GM12878 (cell line): ENCODE results near the gene MT1HL1. TPM values are rescaled to one million over a fixed set of nuclear protein-coding genes. Genes with fewer than 3 reads are reported as not detected.

Experiments used
- ATAC-seq: fragments of 200-7000 bp; cut with Tn5 transposase; 3 replicates; pipeline ENCODE4 v1.9.1; 2020; ENCODE audit warnings: mild to moderate bottlenecking, moderate library complexity
- BruUV-seq: library from RNA; stranded (reverse); fragments of 400-500 nt; replicated peaks from 2 replicates; lab custom pipeline; 2021; lab: Mats Ljungman, UMichigan
- CTCF ChIA-PET: fragments of 300-600 bp; sonication (Branson Sonifier 250); formaldehyde crosslinking; extraction: SDS; loops from one replicate; lab custom pipeline; 2021; ENCODE audit warnings: inconsistent platforms; lab: Yijun Ruan, JAX
- POLR2A ChIA-PET: fragments of 350-600 bp; formaldehyde crosslinking; extraction: SDS; loops from one replicate; lab custom pipeline; 2021; ENCODE audit warnings: inconsistent platforms; lab: Charles Lee
- RAD21 ChIA-PET: fragments of 300-600 bp; sonication (Branson Sonifier 250); formaldehyde crosslinking; loops from one replicate; lab custom pipeline; 2023; ENCODE audit warnings: antibody characterized with exemption; ENCODE audit not compliant: unreplicated experiment; lab: Charles Lee
- SMC1A ChIA-PET: fragments of 300-600 bp; sonication (Branson Sonifier 250); formaldehyde crosslinking; loops from one replicate; lab custom pipeline; 2023; ENCODE audit not compliant: unreplicated experiment, uncharacterized antibody; lab: Charles Lee
- DNase-seq: peaks from one replicate; pipeline ENCODE4 v3.0.0-alpha.2; 2011; ENCODE audit warnings: low read depth, low spot score
- FAIRE-seq: peaks from 3 replicates; lab custom pipeline; 2011; peaks lifted over from hg19 to GRCh38; lab: Jason Lieb, UNC
- H2AFZ ChIP-seq: 2 replicates; pipeline ENCODE4 v1.6.0; 2011; ENCODE audit warnings: low read depth, low read length, control low read depth; ENCODE audit not compliant: control insufficient read depth
- H3K27ac ChIP-seq: 2 replicates; pipeline ENCODE4 v1.5.1; 2011; ENCODE audit warnings: control low read depth; ENCODE audit not compliant: control insufficient read depth, insufficient read depth
- H3K27me3 ChIP-seq, 2 experiments: replicated peaks in 1 of 2; 2 replicates each; pipeline versions ENCODE4 v1.6.0 to v1.6.1; 2011; ENCODE audit warnings: low read length in 1 of 2; ENCODE audit not compliant: control insufficient read depth in 2 of 2, insufficient read depth in 2 of 2
- H3K36me3 ChIP-seq, 2 experiments: 2 replicates each; pipeline ENCODE4 v1.5.1; 2011; ENCODE audit warnings: low read length in 1 of 2; ENCODE audit not compliant: control insufficient read depth in 2 of 2, insufficient read depth in 2 of 2
- H3K4me1 ChIP-seq: 2 replicates; pipeline ENCODE4 v1.6.1; 2011; ENCODE audit warnings: mild to moderate bottlenecking, low read length, moderate library complexity, mixed read lengths; ENCODE audit not compliant: control insufficient read depth, insufficient read depth
- H3K4me2 ChIP-seq: 2 replicates; pipeline ENCODE4 v1.6.0; 2011; ENCODE audit warnings: control low read depth; ENCODE audit not compliant: control insufficient read depth, insufficient read depth
- H3K4me3 ChIP-seq: fragments of 200-600 bp; sonication (generic); 2 replicates; pipeline ENCODE4 v1.5.1; 2016
- H3K79me2 ChIP-seq: 2 replicates; pipeline ENCODE4 v1.6.0; 2011; ENCODE audit warnings: low read length; ENCODE audit not compliant: control insufficient read depth, insufficient read depth
- H3K9ac ChIP-seq: 2 replicates; pipeline ENCODE4 v1.8.0; 2011; ENCODE audit warnings: low read length, control low read depth, mixed read lengths; ENCODE audit not compliant: control insufficient read depth, insufficient read depth
- H3K9me3 ChIP-seq: replicated peaks from 3 replicates; pipeline ENCODE4 v1.5.1; 2011; ENCODE audit warnings: mild to moderate bottlenecking, low read length; ENCODE audit not compliant: control insufficient read depth, insufficient read depth
- H4K20me1 ChIP-seq: 2 replicates; pipeline ENCODE4 v1.6.0; 2011; ENCODE audit not compliant: control insufficient read depth, insufficient read depth
- ATF3 ChIP-seq: IDR thresholded peaks from 2 replicates; pipeline ENCODE4 v1.6.1; 2011; ENCODE audit warnings: low read depth, mild to moderate bottlenecking, low read length, moderate library complexity, borderline replicate concordance; ENCODE audit errors: extremely low read depth
- CHD1 ChIP-seq: IDR thresholded peaks from 2 replicates; pipeline ENCODE4 v1.6.1; 2012; ENCODE audit warnings: low read depth, low read length, improper control_type of control experiment
- CTCF ChIP-seq, 3 experiments: IDR thresholded peaks in 2 of 3; conservative IDR thresholded peaks in 1 of 3; 2 replicates each; pipeline ENCODE4 v1.5.1; 2011; ENCODE audit warnings: low read depth in 3 of 3, low read length in 3 of 3, mild to moderate bottlenecking in 3 of 3, control low read depth in 2 of 3, moderate library complexity in 2 of 3, inconsistent platforms in 1 of 3, mixed read lengths in 1 of 3; ENCODE audit not compliant: control insufficient read depth in 2 of 3, insufficient read depth in 1 of 3; ENCODE audit errors: extremely low read depth in 1 of 3
- EP300 ChIP-seq, 2 experiments: fragments of 150-350 bp in 1 of 2; IDR thresholded peaks; 2 replicates each; pipeline ENCODE4 v1.6.1; 2011 to 2012; ENCODE audit warnings: low read depth in 2 of 2, low read length in 2 of 2, borderline replicate concordance in 1 of 2, improper control_type of control experiment in 1 of 2, inconsistent platforms in 1 of 2; ENCODE audit not compliant: control insufficient read depth in 1 of 2
- IRF3 ChIP-seq: fragments of 450-650 bp; IDR thresholded peaks from 2 replicates; pipeline ENCODE4 v1.6.1; 2014; ENCODE audit warnings: mild to moderate bottlenecking
- MLLT1 ChIP-seq: fragments of 450-650 bp; IDR thresholded peaks from 2 replicates; pipeline ENCODE4 v1.6.1; 2016; ENCODE audit warnings: mild to moderate bottlenecking
- MTA2 ChIP-seq: fragments of 450-650 bp; IDR thresholded peaks from 2 replicates; pipeline ENCODE4 v1.6.1; 2016; ENCODE audit warnings: low read depth, mild to moderate bottlenecking, moderate library complexity
- NFYB ChIP-seq: IDR thresholded peaks from 2 replicates; pipeline ENCODE4 v1.6.1; 2011; ENCODE audit warnings: low read depth, mild to moderate bottlenecking, low read length, improper control_type of control experiment, moderate library complexity; ENCODE audit not compliant: insufficient read depth
- NRF1 ChIP-seq: conservative IDR thresholded peaks from 2 replicates; pipeline ENCODE4 v1.6.1; 2011; ENCODE audit warnings: mild to moderate bottlenecking, low read depth, low read length, improper control_type of control experiment
- POLR2AphosphoS5 ChIP-seq: IDR thresholded peaks from 2 replicates; pipeline ENCODE4 v1.6.1; 2011; ENCODE audit warnings: mild to moderate bottlenecking, low read length, inconsistent platforms
- RB1 ChIP-seq: fragments of 450-650 bp; formaldehyde crosslinking; IDR thresholded peaks from 2 replicates; pipeline ENCODE4 v1.6.1; 2017; ENCODE audit warnings: mild to moderate bottlenecking, borderline replicate concordance
- RBBP5 ChIP-seq: fragments of 200-600 bp; sonication (generic); conservative IDR thresholded peaks from 2 replicates; pipeline ENCODE4 v1.6.1; 2016
- SPI1 ChIP-seq: IDR thresholded peaks from 2 replicates; pipeline ENCODE4 v1.6.1; 2011; ENCODE audit warnings: low read depth, mild to moderate bottlenecking, low read length, moderate library complexity, borderline replicate concordance; ENCODE audit not compliant: insufficient read depth
- STAT1 ChIP-seq: fragments of 450-650 bp; conservative IDR thresholded peaks from 2 replicates; pipeline ENCODE4 v1.6.1; 2014; ENCODE audit warnings: antibody characterized with exemption, mild to moderate bottlenecking
- ZNF384 ChIP-seq: IDR thresholded peaks from 2 replicates; pipeline ENCODE4 v1.6.1; 2012; ENCODE audit warnings: low read depth, mild to moderate bottlenecking, low read length, improper control_type of control experiment, borderline replicate concordance
- ZNF622 ChIP-seq: fragments of 450-650 bp; IDR thresholded peaks from 2 replicates; pipeline ENCODE4 v1.6.1; 2017; ENCODE audit warnings: mild to moderate bottlenecking, inconsistent platforms
- WGBS: methylation state at CpG from one replicate; pipeline ENCODE4 v1.1.6; 2016; ENCODE audit warnings: low lambda C conversion rate; ENCODE audit not compliant: insufficient replicate concordance, insufficient coverage; ENCODE audit errors: missing lambda C conversion rate; 5-methylcytosine and 5-hydroxymethylcytosine counted together
- in situ Hi-C: fragments of 300-500 bp; cut with MboI; formaldehyde crosslinking; loops from 9 replicates; pipeline ENCODE4 v1.14.3; 2018; ENCODE audit warnings: mixed read lengths
- intact Hi-C: fragments of 100-400 bp; cut with micrococcal nuclease; formaldehyde crosslinking; loops from one replicate; pipeline ENCODE4 v1.14.2; 2022; ENCODE audit not compliant: unreplicated experiment
- polyA plus RNA-seq, 11 experiments: library from polyadenylated mRNA; depleted of rRNA in 4 of 11; unstranded in 6 of 11; stranded (reverse) in 5 of 11; fragments of >200 nt; fragmentation: Nextera tagmentation in 4 of 11; fragmentation: Illumina TruSeq in 1 of 11; extraction: Ambion mirVana in 4 of 11; extraction: Trizol in 1 of 11; gene quantifications; 1 replicate in 1 of 11; 2 replicates in 10 of 11; pipeline versions ENCODE4 v1.2.1 to v1.2.3, GENCODE V29; 2011 to 2016; ENCODE audit warnings: inconsistent platforms in 2 of 11, missing spikeins in 2 of 11, low read depth in 1 of 11
- total RNA-seq, 4 experiments: library from RNA; depleted of rRNA in 3 of 4; stranded (reverse); fragments of >200 nt in 3 of 4; fragmentation: Illumina TruSeq in 1 of 4; extraction: Trizol in 1 of 4; gene quantifications; 2 replicates each; pipeline versions ENCODE4 v1.2.1 to v1.2.3, GENCODE V29; 2013 to 2021

Gene MT1HL1
- total and polyA plus RNA-seq, 10 of the 15 experiments (the other 5 are each of a cell fraction or from before 2014, with no cell fraction given) = not detected

- TF ChIP-seq ZNF384 = no peak
- TF ChIP-seq ATF3 = no peak
- TF ChIP-seq CHD1 = no peak
- no peak for TF ChIP-seq NRF1
- TF ChIP-seq RB1 = no peak
- no peak for TF ChIP-seq NFYB
- TF ChIP-seq MTA2 = no peak
- no peak for TF ChIP-seq ZNF622
- no peak for TF ChIP-seq EP300 (IDR thresholded peaks at IDR 0.05; ENCODE audit: borderline replicate concordance in 1 of 2, control insufficient read depth in 1 of 2, low read depth in 2 of 2, low read length in 2 of 2)
- TF ChIP-seq MLLT1 = no peak
- no peak for TF ChIP-seq POLR2AphosphoS5
- TF ChIP-seq SPI1 = no peak
- no peak for TF ChIP-seq CTCF (IDR thresholded peaks at IDR 0.05 in 2 of 3, conservative IDR thresholded peaks at IDR 0.05 in 1 of 3; ENCODE audit: control insufficient read depth in 2 of 3, extremely low read depth in 1 of 3, insufficient read depth in 1 of 3, low read depth in 3 of 3, low read length in 3 of 3)
- no peak for TF ChIP-seq RBBP5
- no peak for TF ChIP-seq STAT1
- TF ChIP-seq IRF3 = no peak
- H3K36me3 ChIP-seq = no peaks in the 10 kb centered on the region
- H3K4me3 ChIP-seq = no peak overlapping the region
- H3K27ac ChIP-seq = no peak overlapping the region
- H3K9ac ChIP-seq = no peak overlapping the region
- BruUV-seq = no TSS peak
- intact Hi-C loops = no loop called here
- SMC1A ChIA-PET = interaction anchor here (0.6 kb wide), 1 partner anchor 321 kb away, joined by 5 read pairs; no protein-coding TSS in a partner anchor
- no peak overlapping the region for H3K4me2 ChIP-seq
- CTCF ChIA-PET = no interaction called here
- H4K20me1 ChIP-seq = no peaks in the 10 kb centered on the region
- no peaks in the 10 kb centered on the region for H3K79me2 ChIP-seq
- no peak for ATAC-seq
- H3K27me3 ChIP-seq = no peaks in the 10 kb centered on the region
- no peaks in the 10 kb centered on the region for H3K9me3 ChIP-seq
- no peak overlapping the region for H2AFZ ChIP-seq
- RAD21 ChIA-PET = no interaction called here
- no peak for DNase-seq
- WGBS = 92% methylated on average over 8 of the region's 10 CpGs
- no peaks in the 10 kb centered on the region for H3K4me1 ChIP-seq
- POLR2A ChIA-PET = no interaction called here
- no peak for FAIRE-seq
- in situ Hi-C loops = no loop called here
Observed at GRCh38 chr1:237025358-237026074, 21.3 kb upstream of the MT1HL1 start.
